GM12891 (cell line): ENCODE measurements around the gene ECPAS.

Source experiments
- PAX5 ChIP-seq: IDR thresholded peaks from 2 replicates; pipeline ENCODE4 v1.6.1; 2011; ENCODE audit warnings: low read length, moderate library complexity, mild to moderate bottlenecking; ENCODE audit not compliant: insufficient read depth, severe bottlenecking
- POLR2A ChIP-seq: IDR thresholded peaks from 2 replicates; pipeline ENCODE4 v1.6.1; 2011; ENCODE audit warnings: low read depth, low read length, control low read depth
- POLR2AphosphoS5 ChIP-seq: IDR thresholded peaks from 2 replicates; pipeline ENCODE4 v1.6.1; 2011; ENCODE audit warnings: low read depth, low read length, control low read depth
- POU2F2 ChIP-seq: IDR thresholded peaks from 2 replicates; pipeline ENCODE4 v1.6.1; 2011; ENCODE audit warnings: low read depth, mild to moderate bottlenecking, control low read depth, low read length, moderate library complexity
- SPI1 ChIP-seq: IDR thresholded peaks from 2 replicates; pipeline ENCODE4 v1.6.1; 2011; ENCODE audit warnings: low read depth, low read length, control low read depth
- TAF1 ChIP-seq: IDR thresholded peaks from 2 replicates; pipeline ENCODE4 v1.6.1; 2011; ENCODE audit warnings: low read depth, low read length, control low read depth

GRCh38 chr9:111407813-111408212 lies 76.4 kb downstream of the ECPAS start:
- TF ChIP-seq PAX5 (no peak), POLR2AphosphoS5 (no peak), POLR2A (no peak), POU2F2 (no peak), TAF1 (no peak), SPI1 (no peak)
